ENCODE measurements around the gene CD40.

DNA sequence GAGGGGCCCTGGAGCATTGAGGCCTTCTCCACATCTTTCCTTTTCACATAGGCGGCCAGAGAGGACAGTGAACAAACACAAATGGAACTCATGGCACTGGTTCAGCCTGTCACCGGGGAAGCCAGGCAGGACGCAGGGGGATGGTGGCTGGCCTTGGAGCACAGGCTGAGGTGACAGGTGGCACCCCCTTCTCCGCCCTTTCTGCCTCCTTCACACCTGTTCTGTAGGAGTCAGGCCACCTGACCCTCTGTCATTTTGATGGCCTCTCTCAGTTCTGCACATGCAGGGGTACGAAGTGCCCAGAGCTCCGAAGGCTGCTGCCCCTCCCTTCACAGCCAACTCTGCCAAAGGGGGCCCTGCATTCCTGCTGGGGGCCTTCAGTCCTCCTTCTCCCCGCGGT is 60.8 kb downstream of the CD40 start:
- TF ChIP-seq, protein P1, sequence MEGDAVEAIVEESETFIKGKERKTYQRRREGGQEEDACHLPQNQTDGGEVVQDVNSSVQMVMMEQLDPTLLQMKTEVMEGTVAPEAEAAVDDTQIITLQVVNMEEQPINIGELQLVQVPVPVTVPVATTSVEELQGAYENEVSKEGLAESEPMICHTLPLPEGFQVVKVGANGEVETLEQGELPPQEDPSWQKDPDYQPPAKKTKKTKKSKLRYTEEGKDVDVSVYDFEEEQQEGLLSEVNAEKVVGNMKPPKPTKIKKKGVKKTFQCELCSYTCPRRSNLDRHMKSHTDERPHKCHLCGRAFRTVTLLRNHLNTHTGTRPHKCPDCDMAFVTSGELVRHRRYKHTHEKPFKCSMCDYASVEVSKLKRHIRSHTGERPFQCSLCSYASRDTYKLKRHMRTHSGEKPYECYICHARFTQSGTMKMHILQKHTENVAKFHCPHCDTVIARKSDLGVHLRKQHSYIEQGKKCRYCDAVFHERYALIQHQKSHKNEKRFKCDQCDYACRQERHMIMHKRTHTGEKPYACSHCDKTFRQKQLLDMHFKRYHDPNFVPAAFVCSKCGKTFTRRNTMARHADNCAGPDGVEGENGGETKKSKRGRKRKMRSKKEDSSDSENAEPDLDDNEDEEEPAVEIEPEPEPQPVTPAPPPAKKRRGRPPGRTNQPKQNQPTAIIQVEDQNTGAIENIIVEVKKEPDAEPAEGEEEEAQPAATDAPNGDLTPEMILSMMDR (conservative IDR thresholded peaks at IDR 0.05 in 1 of 2, IDR thresholded peaks at IDR 0.05 in 1 of 2; ENCODE audit: low read depth in 1 of 2, low read length in 2 of 2): no peak
- no peak for TF ChIP-seq EZH2 (IDR thresholded peaks at IDR 0.05; ENCODE audit: low read length, missing control alignments)
